GM18909 (cell line): ENCODE measurements around the gene MYL3.
"Not testable (repeated sequence)": the region's sequence is repeated elsewhere in the genome, so short reads cannot be mapped to it uniquely, and the experiment has no call there.

ENCODE experiments used
- ATAC-seq: cut with Tn5 transposase; IDR thresholded peaks from one replicate; pipeline ENCODE4 v1.9.1; 2021; ENCODE audit warnings: mild to moderate bottlenecking; ENCODE audit not compliant: unreplicated experiment, poor library complexity

Gene MYL3

GRCh38 chr3:46863261-46863782 lies at the start of gene MYL3:
Gene MYL3 (minus strand): TSS chr3:46863444. CDS start chr3:46863390, 54 bp downstream.
- ATAC-seq = no peak

- ATAC-seq = no peak
These were observed 49.7 kb upstream of the MYL3 start for GRCh38 chr3:46912986-46913385.

- not testable (repeated sequence) for ATAC-seq
These were observed 47.7 kb upstream of the MYL3 start for GRCh38 chr3:46910914-46911313.

GRCh38 chr3:46910166-46910760 lies 47.0 kb upstream of the MYL3 start:
- no peak for ATAC-seq

GRCh38 chr3:46909535-46910161 lies 46.4 kb upstream of the MYL3 start:
- peak; percentile 58 for ATAC-seq

GRCh38 chr3:46908986-46909534 lies 45.8 kb upstream of the MYL3 start:
- ATAC-seq = no peak

DNA sequence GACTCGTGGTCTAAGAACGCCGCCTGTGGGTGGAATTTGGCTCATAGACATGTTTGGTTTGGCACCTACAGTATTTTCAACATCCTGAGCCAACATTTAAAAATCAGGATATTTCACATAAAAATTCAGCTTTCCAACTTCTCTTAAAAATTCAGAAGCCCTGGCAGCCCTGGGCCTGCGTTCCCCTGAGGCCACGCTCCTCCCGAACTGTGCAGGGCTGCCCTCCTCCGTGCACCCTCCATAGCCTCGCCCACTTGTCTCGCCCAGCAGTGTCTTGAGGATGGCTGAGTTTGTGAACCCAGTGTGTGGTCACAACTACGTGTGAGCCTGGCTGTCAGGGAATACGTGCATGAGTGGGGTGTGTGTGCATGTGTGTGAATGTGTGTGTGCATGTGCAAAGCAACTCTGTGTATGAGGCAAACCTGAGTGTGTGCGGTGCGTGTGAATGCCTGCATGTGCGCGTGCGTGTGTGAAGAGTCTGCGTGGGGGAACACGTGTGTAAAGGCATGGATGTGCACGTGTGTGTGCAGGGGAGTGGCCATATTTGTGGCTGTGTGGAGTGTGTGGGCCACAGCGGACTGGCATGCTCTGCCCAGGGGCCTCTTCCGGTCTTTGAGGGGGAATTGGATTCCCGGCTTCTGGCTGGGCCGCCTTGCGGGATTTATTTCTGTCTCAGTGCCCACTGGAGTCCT lies 45.2 kb upstream of the MYL3 start:
- ATAC-seq = no peak

- no peak for ATAC-seq
These were observed 44.7 kb upstream of the MYL3 start for GRCh38 chr3:46907960-46908293.

- ATAC-seq = no peak
These were observed 44.0 kb upstream of the MYL3 start for GRCh38 chr3:46907271-46907670.

GRCh38 chr3:46906471-46907058 lies 43.3 kb upstream of the MYL3 start:
- ATAC-seq = no peak

GRCh38 chr3:46905661-46906451 lies 42.6 kb upstream of the MYL3 start:
- no peak for ATAC-seq

- ATAC-seq = no peak
These were observed 41.9 kb upstream of the MYL3 start for GRCh38 chr3:46905213-46905560.

DNA sequence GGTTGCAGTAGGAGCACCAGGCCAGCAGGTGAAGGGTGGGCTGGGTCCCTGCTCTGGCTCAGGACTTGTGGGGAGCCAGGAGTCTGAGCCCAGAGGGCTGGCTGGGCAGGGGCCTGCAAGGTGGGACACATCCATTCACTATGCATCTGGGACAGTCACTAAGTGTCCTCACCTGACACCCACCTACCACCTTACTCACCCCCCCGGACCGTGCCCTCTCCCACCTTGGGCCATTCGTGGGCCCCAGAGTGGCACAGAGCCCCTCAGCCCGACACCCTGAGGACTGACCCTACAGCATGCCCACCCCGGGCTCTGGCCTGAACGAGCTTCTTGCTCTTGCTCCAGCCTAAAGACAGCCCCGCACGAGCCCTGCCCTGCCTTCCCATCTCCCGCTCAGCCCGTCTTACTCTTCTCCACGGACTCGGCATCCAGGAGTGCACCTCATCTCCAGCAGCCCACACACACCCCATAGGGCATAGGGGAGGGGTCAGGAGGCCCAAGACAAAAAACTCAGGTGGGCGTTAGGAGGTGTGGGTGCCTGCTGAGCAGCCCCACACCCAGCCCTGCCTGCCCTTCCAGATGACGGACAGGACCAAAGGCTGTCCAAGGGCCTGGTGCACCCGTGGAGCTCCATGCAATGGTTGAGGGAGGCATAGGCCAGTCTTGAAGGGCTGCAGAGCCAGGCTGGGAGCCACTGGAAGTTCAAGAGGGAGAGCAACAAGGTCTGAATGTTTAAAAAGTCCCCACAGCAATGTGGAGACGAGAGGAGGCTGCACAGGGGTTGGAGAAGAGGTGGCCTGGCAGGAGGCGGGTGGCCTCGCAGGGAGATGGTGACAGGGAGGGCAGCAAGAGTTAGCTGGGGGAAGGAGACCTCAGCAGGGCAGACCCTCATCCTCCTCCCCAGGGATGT lies 41.3 kb upstream of the MYL3 start:
- no peak for ATAC-seq

- ATAC-seq = no peak
These were observed 40.4 kb upstream of the MYL3 start for GRCh38 chr3:46903341-46904302.

DNA sequence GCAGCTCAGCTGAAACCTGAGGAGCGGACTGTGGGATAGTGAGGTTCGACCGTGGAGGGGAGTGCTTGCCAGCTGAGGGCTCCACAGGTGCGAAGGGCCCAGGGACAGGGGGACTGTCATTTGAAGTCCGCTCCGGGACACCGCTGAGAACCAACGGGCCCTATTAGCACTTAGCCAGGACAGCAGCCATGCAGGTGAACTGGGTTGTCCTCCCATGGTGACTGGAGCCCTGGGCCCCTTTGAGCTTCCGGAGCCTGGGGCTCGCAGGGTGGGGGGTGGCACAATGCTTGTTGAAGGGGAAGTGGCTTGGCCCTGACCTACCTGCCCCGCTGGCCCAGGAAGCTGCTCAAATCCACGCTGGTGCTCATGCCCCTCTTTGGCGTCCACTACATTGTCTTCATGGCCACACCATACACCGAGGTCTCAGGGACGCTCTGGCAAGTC lies 39.0 kb upstream of the MYL3 start:
- no peak for ATAC-seq

- no peak for ATAC-seq
These were observed 38.4 kb upstream of the MYL3 start for GRCh38 chr3:46901591-46902187.

DNA sequence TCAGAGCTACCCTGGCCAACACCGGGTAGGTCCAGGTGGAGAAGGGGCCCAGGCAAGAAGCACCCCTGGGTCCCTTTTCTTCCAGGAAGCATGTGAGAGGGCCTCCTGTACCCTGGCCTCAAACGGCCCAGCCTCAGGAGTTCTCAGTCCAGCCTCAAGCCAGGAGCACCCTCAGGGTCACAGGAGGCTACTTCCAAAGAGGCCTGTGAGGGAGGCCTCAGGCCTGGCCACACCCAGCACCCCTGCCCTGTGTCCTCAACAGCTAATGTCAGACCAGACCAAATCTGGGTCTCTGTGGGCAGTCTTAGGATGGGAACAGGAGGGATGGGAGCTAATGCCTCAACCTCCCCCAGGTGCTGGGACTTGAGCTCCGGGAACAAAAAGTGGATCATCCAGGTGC lies 37.8 kb upstream of the MYL3 start:
- ATAC-seq = no peak

DNA sequence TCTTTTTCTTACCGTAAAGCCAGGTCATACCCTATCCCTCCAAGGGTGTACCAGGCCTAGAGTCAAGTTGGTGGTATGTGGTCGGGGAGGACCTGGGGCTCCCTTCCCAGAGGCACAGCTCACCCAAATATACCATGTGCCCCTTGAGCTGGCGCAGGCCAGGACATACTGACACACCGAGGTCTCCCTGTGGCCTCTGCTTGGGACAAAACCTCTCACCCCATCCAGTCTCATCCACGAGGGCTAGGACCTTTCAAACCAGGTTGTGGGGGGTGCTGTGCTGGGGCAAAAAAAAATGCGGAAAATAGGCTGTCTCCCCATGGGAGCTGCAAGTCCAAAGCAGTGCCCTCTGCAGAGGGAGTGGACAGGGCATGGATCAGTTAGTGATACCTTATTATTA lies 37.1 kb upstream of the MYL3 start:
- no peak for ATAC-seq
